IMR-90 (cell line): Measurements from ENCODE around the gene TNFRSF1B.

Experiments
- CHD1 ChIP-seq: IDR thresholded peaks from 2 replicates; pipeline ENCODE4 v1.6.1; 2012; ENCODE audit warnings: low read depth, low read length, improper control_type of control experiment
- CTCF ChIP-seq: conservative IDR thresholded peaks from 2 replicates; pipeline ENCODE4 v1.5.1; 2012; ENCODE audit warnings: mild to moderate bottlenecking, low read depth, low read length, improper control_type of control experiment
- POLR2A ChIP-seq: IDR thresholded peaks from 2 replicates; pipeline ENCODE4 v1.6.1; 2012; ENCODE audit warnings: mild to moderate bottlenecking, low read depth, low read length
- RAD21 ChIP-seq: IDR thresholded peaks from 2 replicates; pipeline ENCODE4 v1.6.1; 2012; ENCODE audit warnings: low read length, improper control_type of control experiment
- RCOR1 ChIP-seq: IDR thresholded peaks from 2 replicates; pipeline ENCODE4 v1.6.1; 2012; ENCODE audit warnings: mild to moderate bottlenecking, low read length, improper control_type of control experiment; ENCODE audit not compliant: insufficient replicate concordance

GRCh38 chr1:12167493-12168429, 970 bp downstream of the TNFRSF1B start:
- TF ChIP-seq POLR2A (no peak), CTCF (no peak), RCOR1 (no peak), CHD1 (no peak), RAD21 (no peak)
